ENCODE results near the gene KCNJ1.

KCNJ1 gene

DNA sequence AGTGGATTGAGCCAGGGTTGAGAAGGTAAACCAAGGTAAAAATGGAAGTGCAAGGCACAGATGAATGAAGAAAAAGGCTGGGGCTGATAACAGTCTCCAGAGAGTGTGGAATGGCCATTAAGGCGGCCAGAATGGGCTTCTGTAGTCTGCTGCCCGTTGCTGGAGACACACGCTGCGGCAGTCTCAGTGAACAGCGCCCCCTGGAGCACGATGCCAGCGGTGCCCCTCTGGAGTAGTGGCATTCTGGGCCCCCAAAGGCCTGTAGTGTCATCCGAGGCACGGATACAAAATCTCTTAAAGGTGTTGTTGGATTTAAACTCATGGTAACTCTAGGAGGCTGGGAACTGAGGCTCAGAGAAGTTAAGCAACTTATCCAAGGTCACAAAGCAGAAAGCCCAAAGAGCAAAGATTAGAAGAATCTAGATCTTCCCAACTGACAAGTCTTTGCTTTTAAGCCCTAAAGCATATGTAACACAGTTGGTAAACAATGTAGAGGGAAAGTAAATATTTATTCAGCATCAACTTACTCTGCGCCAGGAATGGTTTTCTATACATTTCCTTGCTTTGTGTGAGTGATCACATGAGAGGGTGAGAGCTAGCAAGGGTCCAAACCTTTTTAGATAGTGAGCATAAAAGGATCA is 18.2 kb downstream of the KCNJ1 start:
- DNase-seq (ENCODE audit: low spot score) = peak; percentile 6

DNA sequence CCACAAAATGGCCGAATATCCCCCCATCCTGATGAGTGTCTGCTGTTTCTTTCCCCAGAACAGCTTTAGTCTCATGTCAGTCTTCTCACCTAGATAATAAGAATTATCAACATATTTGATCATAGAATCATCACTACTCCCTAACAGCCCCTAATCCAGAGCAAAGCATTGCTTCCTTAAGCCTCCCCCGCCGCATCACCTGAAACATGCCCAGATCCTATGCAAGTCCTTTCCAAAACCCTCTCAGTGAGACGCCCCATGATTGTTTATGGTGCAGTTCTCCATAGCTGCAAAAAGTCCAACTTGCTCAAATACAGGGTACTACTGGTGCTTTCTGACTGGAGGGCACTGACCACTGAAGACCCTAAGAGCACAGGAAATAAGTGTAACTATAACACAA is 20.1 kb downstream of the KCNJ1 start:
- DNase-seq (ENCODE audit: low spot score) = no peak

DNA sequence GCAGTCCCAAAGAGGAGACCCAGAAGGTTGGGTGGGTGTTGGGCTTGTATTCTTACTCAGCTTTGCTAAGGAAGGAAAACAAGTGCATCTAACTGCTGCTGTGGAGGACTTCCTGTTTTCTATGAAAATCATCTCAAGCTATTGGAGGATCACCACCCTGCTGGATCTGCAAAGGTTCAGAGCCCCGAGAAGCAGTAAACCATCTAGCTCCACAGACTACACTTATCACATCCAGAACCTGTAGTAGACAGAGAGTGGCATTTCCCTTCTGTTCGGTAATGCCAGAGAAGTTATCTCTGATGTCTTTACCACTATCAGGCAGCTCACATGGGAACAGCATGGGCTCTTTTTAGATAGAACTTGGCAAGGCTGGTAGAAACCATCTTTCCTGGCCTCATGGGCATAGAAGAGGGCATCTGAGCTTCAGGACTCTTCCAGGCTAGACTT is 21.7 kb downstream of the KCNJ1 start:
- DNase-seq (ENCODE audit: low spot score) = no peak

DNA sequence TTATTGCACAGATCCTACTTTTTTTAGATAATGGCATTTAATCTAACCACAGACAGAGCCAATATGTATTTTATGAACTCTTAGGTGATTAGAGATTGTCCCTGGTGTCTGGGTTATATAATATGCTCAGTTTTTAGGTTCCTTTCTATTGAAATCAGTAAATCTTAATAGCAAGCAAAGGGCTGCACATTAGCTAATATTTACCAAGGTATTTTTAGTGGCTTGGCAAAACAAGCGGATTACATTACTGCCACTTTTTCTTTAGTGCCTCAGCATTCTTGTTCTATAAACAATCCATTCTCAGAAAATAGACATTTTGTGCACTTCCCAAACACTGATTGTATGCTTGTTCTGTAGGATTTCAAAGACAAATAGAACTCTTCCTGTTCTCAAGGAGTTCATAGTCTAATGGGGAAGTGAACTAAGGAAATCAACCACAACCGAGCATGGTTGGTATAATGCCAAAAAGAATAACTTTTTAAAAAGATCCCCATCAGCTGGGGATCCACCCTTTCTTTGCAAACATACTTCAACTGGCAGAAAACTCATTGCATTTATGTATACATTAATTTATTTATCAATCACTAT is 23.8 kb downstream of the KCNJ1 start:
- no peak for DNase-seq (ENCODE audit: low spot score)

DNA sequence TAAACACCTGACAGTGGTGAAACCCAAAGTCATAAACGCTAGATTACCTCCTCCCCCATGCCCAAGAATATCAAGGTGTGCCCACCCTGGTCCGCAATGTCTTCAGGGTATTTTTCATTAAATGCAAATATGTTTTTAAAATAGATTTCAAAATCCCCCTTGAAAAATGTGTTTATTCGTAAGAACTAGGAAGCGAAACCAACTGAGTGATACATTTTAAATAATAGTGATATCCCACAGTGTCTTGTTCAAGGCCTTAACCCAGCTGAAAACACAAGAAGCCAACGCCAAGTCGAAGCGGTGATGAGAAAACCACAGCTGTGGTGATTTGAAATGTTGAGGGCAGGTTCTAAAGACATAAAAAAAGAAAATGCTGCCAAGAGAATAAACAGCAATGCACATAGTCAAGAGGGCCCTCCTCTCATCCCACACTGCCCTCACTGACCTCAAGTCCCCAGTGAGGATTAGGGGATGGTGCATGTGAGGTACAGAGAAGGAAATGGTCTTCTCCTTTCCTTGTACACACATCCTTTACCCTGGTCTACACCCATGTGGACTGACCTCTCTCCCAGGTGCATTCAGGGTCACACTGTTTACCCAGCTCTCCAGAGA is 25.5 kb downstream of the KCNJ1 start:
- DNase-seq (ENCODE audit: low spot score) = no peak

DNA sequence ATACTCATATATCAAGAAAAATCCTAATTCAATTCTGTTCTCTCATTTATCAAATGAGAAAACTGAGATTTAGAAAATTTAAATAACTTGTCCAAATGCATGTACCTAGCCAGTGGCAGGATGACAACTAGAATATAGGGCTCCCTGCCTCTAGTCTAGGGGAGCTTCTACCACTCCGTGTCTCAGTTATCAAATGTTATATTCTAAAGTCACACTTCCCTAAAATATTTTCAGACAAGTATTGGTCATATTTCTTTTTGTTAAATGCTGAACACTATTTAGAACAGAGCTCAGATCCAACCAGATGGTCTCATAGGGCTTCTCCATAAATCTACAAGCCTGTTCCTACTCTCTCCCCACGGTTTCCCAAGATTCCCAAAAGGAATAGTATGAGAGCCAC is 26.3 kb downstream of the KCNJ1 start:
- DNase-seq (ENCODE audit: low spot score) = no peak

DNA sequence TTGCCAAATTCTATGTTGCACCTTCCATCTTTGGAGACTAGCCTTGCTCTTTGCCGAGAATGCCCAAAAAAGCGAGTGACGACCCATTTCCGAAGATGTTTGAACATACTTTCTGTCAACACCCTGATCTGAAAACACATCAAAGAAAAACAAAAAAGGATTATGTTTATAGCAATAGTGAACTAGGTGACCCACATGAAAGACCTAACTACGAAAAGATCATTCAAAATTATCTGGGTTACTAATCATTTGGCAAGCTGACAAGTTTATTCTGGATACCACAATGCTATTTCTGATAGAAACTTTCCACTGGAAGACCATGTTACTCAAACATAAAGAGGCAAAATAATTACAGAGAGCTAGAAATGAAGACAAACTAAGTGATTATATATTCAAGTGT is 27.0 kb downstream of the KCNJ1 start:
- no peak for DNase-seq (ENCODE audit: low spot score)

DNA sequence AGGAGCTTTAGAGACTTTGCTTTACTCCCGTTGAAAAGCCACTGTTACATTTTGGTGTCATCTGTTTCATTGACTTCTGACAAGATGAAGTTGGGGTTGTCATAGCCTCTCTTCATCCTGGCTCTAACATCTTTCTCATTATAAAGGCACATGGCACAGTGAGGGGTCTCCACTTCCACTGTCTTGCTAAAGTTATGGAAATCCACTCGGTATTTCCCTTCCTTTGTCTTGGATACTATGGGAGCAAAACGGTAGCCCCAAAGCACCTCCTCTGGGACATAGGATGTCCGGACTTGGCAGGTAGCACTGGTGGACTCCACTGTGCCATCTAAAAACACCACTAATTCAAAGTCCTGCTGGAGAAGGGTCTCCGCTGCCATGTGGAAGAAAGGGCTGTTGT is 28.0 kb downstream of the KCNJ1 start:
- no peak for DNase-seq (ENCODE audit: low spot score)

DNA sequence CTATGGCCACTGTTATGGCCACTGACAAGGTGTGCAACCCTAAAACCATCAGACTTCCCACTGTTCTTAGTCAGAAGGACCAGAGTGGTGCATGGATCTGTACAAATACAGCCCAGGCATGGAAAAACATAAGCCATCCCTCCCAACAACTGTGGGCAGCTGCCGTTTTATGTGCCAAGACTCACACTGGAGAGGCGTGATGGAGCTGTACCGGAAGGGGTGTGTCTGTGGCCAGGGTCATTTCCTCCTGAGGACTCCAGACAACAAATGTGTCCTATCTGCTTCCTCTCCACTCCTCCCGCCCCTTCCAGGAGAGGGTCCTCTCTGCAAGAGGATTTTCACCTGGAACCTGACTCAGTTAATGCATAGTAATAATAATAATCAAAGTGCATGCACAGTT is 29.5 kb downstream of the KCNJ1 start:
- DNase-seq (ENCODE audit: low spot score) = no peak

DNA sequence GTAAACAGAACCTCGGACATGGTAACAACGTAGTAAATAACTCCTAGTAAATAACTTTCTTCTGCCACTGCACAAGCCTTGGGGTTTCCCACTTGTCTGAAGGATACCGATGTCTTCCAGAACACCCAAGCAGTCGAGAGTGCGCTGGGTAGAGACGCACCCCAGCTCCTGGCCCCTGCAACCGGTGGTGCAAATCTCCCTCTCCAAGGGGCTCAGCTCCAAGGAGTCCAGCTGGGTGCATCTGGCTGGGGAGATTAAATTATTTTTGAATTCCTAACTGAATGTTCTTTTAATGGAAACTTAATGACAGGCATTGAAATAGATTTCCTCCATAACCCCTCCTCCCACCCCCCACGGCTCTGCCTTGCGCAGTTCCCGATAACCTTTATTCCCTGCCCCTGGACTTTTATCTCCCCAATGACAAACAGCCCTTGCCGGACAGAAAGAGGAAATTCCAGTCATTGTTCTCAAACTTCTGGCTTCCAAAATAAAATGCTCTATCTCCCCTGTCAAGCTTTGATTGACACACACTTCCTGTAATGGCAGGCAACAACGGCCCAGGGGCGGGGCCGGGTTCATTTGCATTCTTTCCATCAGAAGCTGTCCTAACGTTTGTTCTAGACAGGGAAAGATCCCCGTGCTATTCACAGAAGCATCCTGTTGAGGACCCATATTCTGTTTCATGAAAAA is 31.2 kb downstream of the KCNJ1 start:
- DNase-seq (ENCODE audit: low spot score) = no peak

DNA sequence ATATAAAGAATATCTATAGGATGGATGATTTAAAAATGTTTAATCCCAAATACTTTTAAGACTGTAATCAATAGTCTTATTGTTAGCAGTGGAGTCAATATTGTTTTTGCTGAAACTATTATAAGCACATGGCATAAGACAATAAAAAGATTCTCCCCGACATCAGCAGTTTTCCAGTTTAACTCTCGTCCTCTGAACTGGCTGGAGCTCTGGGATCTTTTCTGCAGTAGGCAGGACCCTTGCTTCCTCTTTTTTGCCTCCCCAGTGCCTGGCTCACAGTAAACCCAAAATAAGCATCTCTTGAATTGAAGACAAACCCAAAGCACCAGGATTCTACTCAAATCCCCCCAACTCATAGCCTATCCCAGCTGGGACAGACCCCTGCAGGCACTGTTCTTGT is 32.9 kb downstream of the KCNJ1 start:
- DNase-seq (ENCODE audit: low spot score) = no peak

DNA sequence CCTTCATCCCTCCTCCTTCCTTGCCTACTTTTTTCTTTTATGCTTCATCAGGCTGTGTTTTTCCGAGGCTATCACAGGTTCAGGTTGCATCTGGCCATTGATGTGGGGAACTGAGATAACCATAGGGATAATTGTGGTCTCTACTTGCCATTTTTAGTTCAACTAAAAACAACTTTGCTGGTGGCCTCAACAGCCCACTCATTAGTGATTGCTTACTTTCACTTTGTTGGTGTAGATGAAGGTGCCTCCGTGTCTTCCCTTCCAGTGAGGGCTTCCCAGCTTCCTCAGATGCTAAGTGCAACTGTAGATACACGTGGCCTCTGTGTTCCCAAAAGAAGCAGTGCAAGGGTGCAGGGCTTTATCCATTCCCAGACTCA is 35.0 kb downstream of the KCNJ1 start:
- no peak for DNase-seq (ENCODE audit: low spot score)

DNA sequence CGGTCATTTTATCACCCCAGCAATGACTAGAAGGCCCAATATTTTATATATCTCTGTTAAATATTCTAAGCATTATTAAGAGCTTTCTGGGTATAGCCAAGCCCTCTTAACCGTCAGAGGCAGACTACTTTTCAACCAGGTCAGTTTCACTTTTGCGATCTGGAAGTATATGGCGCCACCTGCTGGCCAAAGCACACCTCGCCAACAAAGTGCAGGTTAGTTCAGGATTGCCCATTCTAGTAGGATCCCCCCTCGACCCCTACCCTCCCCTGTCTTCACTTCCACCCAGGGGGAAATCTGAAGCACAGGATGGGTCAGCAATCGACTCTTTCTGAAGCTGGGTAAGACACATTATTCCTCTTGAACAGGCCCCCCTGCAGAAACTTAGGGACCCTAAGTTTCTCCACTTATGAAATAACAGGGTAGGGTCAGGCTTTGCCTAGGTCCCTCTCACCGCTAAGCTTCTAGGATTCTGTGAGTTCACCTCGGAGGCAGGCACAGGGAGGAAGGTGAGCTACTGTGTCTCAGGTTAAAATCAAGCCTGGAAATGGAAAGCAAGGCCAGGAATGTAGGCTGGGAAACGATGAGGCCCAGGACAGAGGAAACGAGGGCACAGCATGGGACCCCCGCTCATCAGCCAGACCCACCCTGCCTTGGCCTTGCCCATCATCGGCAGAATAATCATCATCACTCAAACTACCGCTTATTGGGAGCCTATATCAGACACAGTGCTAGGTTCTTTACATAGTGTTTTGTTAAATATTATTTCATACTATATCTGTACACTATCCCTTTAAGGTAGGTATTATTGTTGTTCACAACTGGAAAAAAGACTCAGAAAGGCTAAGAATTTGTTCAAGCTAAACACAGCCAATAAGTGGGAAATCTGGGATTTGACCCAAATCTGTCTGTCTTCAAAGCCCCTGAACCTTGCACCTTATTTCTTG is 35.6 kb downstream of the KCNJ1 start:
- peak; percentile 78 for DNase-seq (ENCODE audit: low spot score)

DNA sequence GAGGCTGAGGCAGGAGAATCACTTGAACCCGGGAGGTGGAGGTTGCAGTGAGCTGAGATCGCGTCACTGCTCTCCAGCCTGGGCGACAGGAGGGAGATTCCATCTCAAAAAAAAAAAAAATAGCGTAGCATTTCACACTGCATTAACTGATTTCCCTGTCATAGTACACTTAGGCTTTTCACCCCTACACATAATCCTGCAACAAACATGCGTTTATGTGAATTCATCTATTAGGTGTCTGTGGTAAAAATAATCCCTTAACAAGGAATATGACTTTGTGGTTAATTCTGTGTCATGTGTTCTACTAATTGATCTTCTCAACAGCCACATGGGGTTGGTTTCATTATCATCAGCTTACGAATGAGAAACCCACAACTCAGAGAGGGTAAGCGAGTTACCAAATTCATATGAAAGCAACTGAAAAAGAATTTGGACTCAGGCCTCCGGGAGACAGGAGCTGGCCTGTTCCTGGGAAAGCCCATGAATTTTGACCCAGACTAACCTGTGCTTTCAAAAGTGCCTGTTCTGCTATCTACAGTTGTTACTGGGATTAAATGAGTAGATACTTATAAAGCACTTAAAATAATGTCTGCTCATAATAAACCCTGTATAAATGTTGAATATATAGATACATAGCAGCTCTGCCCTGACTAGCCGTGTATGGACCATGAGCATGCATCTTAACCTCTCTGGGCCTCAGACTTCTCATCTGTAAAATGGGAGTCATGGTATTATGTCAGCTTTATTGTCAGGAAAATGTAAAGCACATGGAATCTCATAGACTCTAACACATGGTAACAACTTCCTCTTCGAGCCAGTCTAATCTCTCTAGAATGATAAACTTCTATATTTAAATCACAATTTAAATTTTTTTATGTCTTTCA is 36.6 kb downstream of the KCNJ1 start:
- no peak for DNase-seq (ENCODE audit: low spot score)

DNA sequence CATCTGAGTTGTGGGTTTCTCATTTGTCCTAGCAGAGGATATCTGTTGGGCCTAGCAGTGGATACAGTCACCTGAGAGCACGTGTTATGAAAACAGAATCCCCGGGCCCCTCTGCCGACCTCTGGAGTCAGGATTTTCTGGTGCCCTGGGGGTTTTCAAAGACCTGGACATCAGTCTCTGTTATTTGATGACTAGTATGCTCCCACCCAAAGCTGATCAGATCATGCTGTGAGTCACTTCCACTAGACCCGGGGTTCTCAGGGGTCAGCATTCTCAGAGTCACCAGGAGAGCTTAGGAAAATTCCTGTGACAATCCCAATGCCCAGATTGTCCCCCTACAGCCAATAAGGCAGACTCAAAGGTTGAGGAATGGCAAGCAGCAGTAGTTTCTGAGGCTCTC is 38.7 kb downstream of the KCNJ1 start:
- DNase-seq (ENCODE audit: low spot score) = no peak

DNA sequence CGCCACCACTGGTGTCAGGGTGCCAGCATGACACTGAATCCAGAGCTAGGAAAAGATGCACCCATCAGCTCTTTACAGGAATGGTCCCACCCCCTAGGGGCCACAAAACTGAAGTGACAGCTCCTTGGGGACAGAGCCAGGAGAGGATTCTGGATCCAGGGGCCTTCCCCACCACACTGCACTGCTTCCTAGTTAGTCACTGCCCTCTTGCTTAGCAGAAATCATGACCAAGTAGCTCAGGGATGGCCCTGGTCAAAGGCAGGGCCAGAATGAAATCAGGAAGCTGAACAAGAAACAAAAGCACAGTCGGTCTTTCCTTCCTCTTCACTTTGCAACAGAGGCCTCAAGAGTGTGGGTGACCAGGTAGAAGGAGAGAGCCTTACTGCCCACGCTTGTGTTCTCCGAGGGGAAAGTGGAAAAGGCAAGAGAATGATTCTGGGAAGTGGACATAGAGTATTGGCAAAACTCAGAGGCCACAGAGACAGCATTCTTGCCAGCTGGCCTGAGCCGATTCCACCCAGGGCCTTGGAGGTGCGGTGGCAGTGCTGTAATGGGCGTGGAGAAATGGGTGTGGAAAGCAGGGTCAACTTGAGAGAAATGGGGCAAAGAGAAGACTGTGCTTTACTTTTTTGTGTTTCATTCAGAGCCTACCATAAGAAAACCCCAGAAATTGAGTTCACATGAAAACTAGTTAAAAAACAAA is 39.8 kb downstream of the KCNJ1 start:
- DNase-seq (ENCODE audit: low spot score) = no peak

DNA sequence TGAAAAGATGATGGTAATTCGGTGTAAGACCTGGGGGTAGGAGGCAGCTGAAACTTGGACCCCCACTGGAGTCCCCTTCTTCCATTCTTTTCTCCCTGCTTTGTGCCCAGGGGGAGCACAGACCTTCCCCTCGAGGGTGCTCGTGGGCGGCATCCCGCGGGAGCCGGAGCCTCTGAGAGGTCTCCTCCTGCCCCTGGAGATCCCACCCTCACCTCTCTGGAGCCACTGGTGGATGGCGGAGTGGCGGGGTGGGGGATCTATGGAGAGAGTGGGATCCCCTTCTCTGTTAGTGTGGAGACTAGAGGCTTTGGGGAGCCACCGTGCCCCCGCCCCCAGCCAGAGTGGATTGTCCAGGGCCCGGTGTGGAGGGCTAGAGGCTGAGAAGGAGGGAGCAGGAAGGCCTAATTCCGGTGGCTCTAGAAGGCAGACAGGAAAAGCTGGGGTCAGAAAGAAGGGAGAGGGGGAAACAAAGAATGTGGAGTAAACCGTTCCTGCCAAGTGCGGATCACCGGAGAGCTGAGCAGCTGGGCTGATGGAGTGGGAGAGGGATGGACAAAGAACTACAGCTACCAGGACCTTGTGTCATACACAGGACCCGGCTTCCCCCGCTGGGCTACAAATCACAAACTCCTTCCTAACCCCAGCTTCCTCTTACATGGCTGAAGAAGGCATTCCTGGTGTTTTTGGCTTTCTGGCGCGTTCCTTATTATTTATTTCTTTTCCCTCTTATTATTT is 41.9 kb downstream of the KCNJ1 start:
- DNase-seq (ENCODE audit: low spot score) = no peak

DNA sequence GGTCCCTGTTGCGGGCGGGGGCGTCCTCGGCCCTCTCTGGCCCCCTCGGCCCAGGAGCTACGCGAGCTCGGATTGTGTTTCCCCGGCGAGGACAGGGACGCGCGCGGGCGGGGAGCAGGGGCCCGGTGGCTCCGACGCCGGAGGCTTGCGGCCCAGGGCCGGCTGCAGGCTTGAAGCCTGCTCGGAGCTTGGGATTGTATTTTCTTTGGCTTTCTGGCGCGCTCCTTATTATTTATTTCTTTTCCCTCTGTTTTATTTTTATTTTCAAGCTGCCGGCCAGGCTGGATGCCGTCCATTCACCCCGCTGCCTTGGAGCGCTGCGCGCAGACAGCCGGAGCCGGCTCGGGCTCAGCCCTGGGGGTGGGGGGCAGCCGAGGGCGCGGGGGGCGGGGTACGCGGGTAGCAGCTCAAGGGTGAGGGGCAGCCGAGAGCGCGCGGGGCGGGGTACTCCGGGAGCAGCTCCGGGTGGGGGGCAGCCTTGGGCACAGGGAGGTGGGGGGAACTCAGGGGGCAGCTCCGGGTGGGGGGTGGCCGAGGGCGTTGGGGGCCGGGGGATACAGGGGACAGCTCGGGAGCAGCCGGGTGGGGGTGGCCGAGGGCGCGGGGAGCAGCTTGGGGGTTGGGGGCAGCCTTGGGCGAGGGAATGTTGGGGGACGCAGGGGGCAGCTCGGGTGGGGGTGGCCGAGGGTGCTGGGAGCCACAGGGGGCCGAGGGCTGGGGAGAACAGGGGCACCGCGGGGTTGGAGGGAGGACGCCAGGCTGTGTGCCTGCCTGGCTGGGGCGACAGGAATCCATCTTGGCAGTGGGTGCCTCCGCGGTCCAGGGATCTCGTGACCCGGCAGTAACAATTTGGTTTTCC is 42.7 kb downstream of the KCNJ1 start:
- no peak for DNase-seq (ENCODE audit: low spot score)

DNA sequence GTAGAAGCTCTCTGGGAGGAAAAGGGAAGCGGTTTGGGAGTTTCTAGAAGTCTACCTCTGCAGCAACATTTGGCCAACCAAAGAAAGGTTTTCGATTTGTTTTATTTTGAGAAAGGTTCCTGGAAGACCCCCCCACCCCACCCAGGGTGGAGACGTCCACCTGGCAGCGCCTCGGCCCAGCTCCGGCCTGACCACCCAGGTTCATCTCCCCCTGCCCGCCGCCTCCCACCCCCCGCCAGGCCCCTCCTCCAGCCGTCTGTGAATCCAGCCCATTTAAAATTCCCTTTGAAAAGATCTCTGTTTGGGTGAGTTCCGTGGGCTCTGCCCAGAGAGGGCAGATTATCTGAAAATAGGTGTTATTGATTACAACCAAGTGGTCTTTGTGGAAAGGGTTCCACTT is 43.3 kb downstream of the KCNJ1 start:
- DNase-seq (ENCODE audit: low spot score) = no peak
